Rectal smooth muscle tissue (tissue), 1 donor: Measurements from ENCODE around the gene LRRFIP1.

Source experiments
- H3K27ac ChIP-seq: one replicate; pipeline ENCODE4 v1.7.0; 2013; ENCODE audit warnings: low read depth, low read length, inconsistent platforms
- H3K27me3 ChIP-seq: one replicate; pipeline ENCODE4 v1.7.0; 2013; ENCODE audit warnings: low read length; ENCODE audit not compliant: control insufficient read depth, insufficient read depth
- H3K36me3 ChIP-seq: one replicate; pipeline ENCODE4 v1.7.0; 2013; ENCODE audit warnings: low read length; ENCODE audit not compliant: control insufficient read depth, insufficient read depth
- H3K4me1 ChIP-seq: one replicate; pipeline ENCODE4 v1.7.0; 2013; ENCODE audit warnings: low read length; ENCODE audit not compliant: control insufficient read depth, insufficient read depth
- H3K4me3 ChIP-seq: one replicate; pipeline ENCODE4 v1.7.0; 2013; ENCODE audit warnings: low read length
- H3K9ac ChIP-seq: one replicate; pipeline ENCODE4 v1.7.0; 2013; ENCODE audit warnings: low read length

Gene LRRFIP1

GRCh38 chr2:237616734-237617586 lies 10.4 kb upstream of the LRRFIP1 start:
- no peak overlapping the region for H3K4me3 ChIP-seq
- H3K27me3 ChIP-seq: no peaks in the 10 kb centered on the region
- no peaks in the 10 kb centered on the region for H3K36me3 ChIP-seq
- peaks cover 22% of the 10 kb centered on the region for H3K4me1 ChIP-seq
- H3K9ac ChIP-seq: no peak overlapping the region
- H3K27ac ChIP-seq: peak overlapping the region; percentile 56

GRCh38 chr2:237617587-237617982 lies 9.8 kb upstream of the LRRFIP1 start:
- H3K4me1 ChIP-seq: peaks cover 22% of the 10 kb centered on the region
- H3K9ac ChIP-seq: no peak overlapping the region
- H3K27me3 ChIP-seq: no peaks in the 10 kb centered on the region
- no peaks in the 10 kb centered on the region for H3K36me3 ChIP-seq
- H3K4me3 ChIP-seq: no peak overlapping the region
- peak overlapping the region; percentile 56 for H3K27ac ChIP-seq

- Histone ChIP-seq H3K4me1 (peaks cover 22% of the 10 kb centered on the region), H3K27ac (no peak overlapping the region), H3K36me3 (no peaks in the 10 kb centered on the region), H3K4me3 (no peak overlapping the region), H3K9ac (no peak overlapping the region), H3K27me3 (no peaks in the 10 kb centered on the region)
Measured at GRCh38 chr2:237618449-237618848, 8.9 kb upstream of the LRRFIP1 start.

GRCh38 chr2:237623428-237624403 lies 3.7 kb upstream of the LRRFIP1 start:
- no peaks in the 10 kb centered on the region for H3K27me3 ChIP-seq
- H3K36me3 ChIP-seq: no peaks in the 10 kb centered on the region
- H3K4me3 ChIP-seq: no peak overlapping the region
- H3K9ac ChIP-seq: no peak overlapping the region
- H3K27ac ChIP-seq: no peak overlapping the region
- peaks cover 5% of the 10 kb centered on the region for H3K4me1 ChIP-seq

- no peaks in the 10 kb centered on the region for H3K36me3 ChIP-seq
- H3K9ac ChIP-seq: no peak overlapping the region
- H3K27ac ChIP-seq: no peak overlapping the region
- H3K4me1 ChIP-seq: peaks cover 9% of the 10 kb centered on the region
- no peak overlapping the region for H3K4me3 ChIP-seq
- no peaks in the 10 kb centered on the region for H3K27me3 ChIP-seq
Measured at GRCh38 chr2:237624565-237624964, 2.8 kb upstream of the LRRFIP1 start.

- no peak overlapping the region for H3K9ac ChIP-seq
- H3K4me1 ChIP-seq: peaks cover 9% of the 10 kb centered on the region
- no peaks in the 10 kb centered on the region for H3K27me3 ChIP-seq
- no peak overlapping the region for H3K27ac ChIP-seq
- no peaks in the 10 kb centered on the region for H3K36me3 ChIP-seq
- H3K4me3 ChIP-seq: no peak overlapping the region
Measured at GRCh38 chr2:237625216-237625705, 2.1 kb upstream of the LRRFIP1 start.

- no peaks in the 10 kb centered on the region for H3K27me3 ChIP-seq
- H3K4me3 ChIP-seq: no peak overlapping the region
- H3K4me1 ChIP-seq: peaks cover 9% of the 10 kb centered on the region
- H3K27ac ChIP-seq: no peak overlapping the region
- no peak overlapping the region for H3K9ac ChIP-seq
- H3K36me3 ChIP-seq: no peaks in the 10 kb centered on the region
Measured at GRCh38 chr2:237625777-237626176, 1.6 kb upstream of the LRRFIP1 start.

- Histone ChIP-seq H3K4me1 (peaks cover 9% of the 10 kb centered on the region), H3K9ac (no peak overlapping the region), H3K27ac (peak overlapping the region; percentile 21), H3K4me3 (no peak overlapping the region), H3K27me3 (no peaks in the 10 kb centered on the region), H3K36me3 (no peaks in the 10 kb centered on the region)
Measured at GRCh38 chr2:237626813-237627440, 460 bp upstream of the LRRFIP1 start.

GRCh38 chr2:237628247-237629187 lies 1.1 kb downstream of the LRRFIP1 start:
- peaks cover 14% of the 10 kb centered on the region for H3K4me1 ChIP-seq
- H3K36me3 ChIP-seq: no peaks in the 10 kb centered on the region
- H3K27ac ChIP-seq: no peak overlapping the region
- peak overlapping the region; percentile 52 for H3K4me3 ChIP-seq
- no peaks in the 10 kb centered on the region for H3K27me3 ChIP-seq
- H3K9ac ChIP-seq: no peak overlapping the region

GRCh38 chr2:237629188-237629534 lies 1.8 kb downstream of the LRRFIP1 start:
- Histone ChIP-seq H3K36me3 (no peaks in the 10 kb centered on the region), H3K27me3 (no peaks in the 10 kb centered on the region), H3K27ac (no peak overlapping the region), H3K4me1 (peaks cover 15% of the 10 kb centered on the region), H3K4me3 (no peak overlapping the region), H3K9ac (no peak overlapping the region)

- H3K27me3 ChIP-seq: no peaks in the 10 kb centered on the region
- peaks cover 15% of the 10 kb centered on the region for H3K4me1 ChIP-seq
- H3K36me3 ChIP-seq: no peaks in the 10 kb centered on the region
- no peak overlapping the region for H3K9ac ChIP-seq
- no peak overlapping the region for H3K27ac ChIP-seq
- no peak overlapping the region for H3K4me3 ChIP-seq
Measured at GRCh38 chr2:237629739-237630138, 2.4 kb downstream of the LRRFIP1 start.
